Osteoblast (primary cell): ENCODE measurements around the gene CRYZL1. TPM values are rescaled to one million over a fixed set of nuclear protein-coding genes. Genes with fewer than 3 reads are reported as not detected.

ENCODE experiments used
- DNase-seq: peaks from one replicate; pipeline ENCODE4 v3.0.0; 2011; ENCODE audit warnings: low spot score, mixed read lengths; ENCODE audit not compliant: insufficient read length; ENCODE audit errors: missing footprints
- H2AFZ ChIP-seq: 2 replicates; pipeline ENCODE4 v1.6.0; 2011; ENCODE audit warnings: mild to moderate bottlenecking, low read length
- H3K27ac ChIP-seq: 2 replicates; pipeline ENCODE4 v1.5.1; 2011; ENCODE audit warnings: mild to moderate bottlenecking, low read depth, low read length, moderate library complexity
- H3K27me3 ChIP-seq: 2 replicates; pipeline ENCODE4 v1.6.0; 2012; ENCODE audit warnings: mild to moderate bottlenecking, control low read depth, inconsistent platforms, low read length, moderate library complexity; ENCODE audit not compliant: insufficient read depth
- H3K36me3 ChIP-seq: 2 replicates; pipeline ENCODE4 v1.5.1; 2011; ENCODE audit warnings: mild to moderate bottlenecking, low read length, control low read depth, moderate library complexity; ENCODE audit not compliant: insufficient read depth
- H3K4me1 ChIP-seq: 2 replicates; pipeline ENCODE4 v1.5.1; 2011; ENCODE audit warnings: mild to moderate bottlenecking, low read length, control low read depth, moderate library complexity; ENCODE audit not compliant: insufficient read depth
- H3K4me2 ChIP-seq: 2 replicates; pipeline ENCODE4 v1.6.0; 2011; ENCODE audit warnings: mild to moderate bottlenecking, low read length; ENCODE audit not compliant: insufficient read depth
- H3K4me3 ChIP-seq: fragments of 200-600 bp; sonication (generic); 3 replicates; pipeline ENCODE4 v1.5.1; 2012; ENCODE audit warnings: mild to moderate bottlenecking, low read length, inconsistent platforms; ENCODE audit not compliant: insufficient read depth
- H3K79me2 ChIP-seq: 2 replicates; pipeline ENCODE4 v1.6.0; 2012; ENCODE audit warnings: mild to moderate bottlenecking, low read length, control low read depth, inconsistent platforms; ENCODE audit not compliant: insufficient read depth
- H3K9me3 ChIP-seq: 2 replicates; pipeline ENCODE4 v1.5.1; 2011; ENCODE audit warnings: low read depth, low read length, control low read depth
- H4K20me1 ChIP-seq: 2 replicates; pipeline ENCODE4 v1.6.0; 2012; ENCODE audit warnings: mild to moderate bottlenecking, low read length, control low read depth; ENCODE audit not compliant: insufficient read depth
- CTCF ChIP-seq: IDR thresholded peaks from 2 replicates; pipeline ENCODE4 v1.5.1; 2011; ENCODE audit warnings: mild to moderate bottlenecking, low read depth, low read length, moderate library complexity; ENCODE audit errors: extremely low read depth
- total RNA-seq: library from RNA; depleted of rRNA; stranded (reverse); fragments of >200 nt; gene quantifications from 2 replicates; pipeline ENCODE4 v1.2.3, GENCODE V29; 2012

The CRYZL1 gene
- total RNA-seq, 1 donor, result 28.6 TPM

DNA sequence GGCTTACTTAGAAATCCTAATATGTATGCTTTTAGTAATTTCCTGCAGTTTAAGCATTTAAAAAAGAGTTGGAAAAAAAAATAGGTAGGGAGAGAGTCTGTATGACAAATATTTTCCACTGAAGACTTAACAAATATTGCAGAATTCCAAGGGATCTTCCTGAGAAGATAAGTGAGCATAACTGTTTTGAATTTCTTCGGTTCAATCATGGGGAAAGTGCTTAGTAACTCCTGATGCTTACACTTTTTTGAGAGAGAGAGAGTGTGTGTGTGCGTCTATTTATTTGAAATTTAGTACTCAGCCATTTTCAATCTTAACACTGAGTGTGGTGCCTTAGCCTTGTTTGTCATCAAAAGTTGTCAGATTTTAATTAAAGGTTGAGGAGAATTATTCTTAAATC, 80.2 kb downstream of the CRYZL1 start:
- no peak overlapping the region for H2AFZ ChIP-seq
- no peak overlapping the region for H3K4me3 ChIP-seq
- no peaks in the 10 kb centered on the region for H3K4me1 ChIP-seq
- H3K27ac ChIP-seq, result no peak overlapping the region
- TF ChIP-seq CTCF, result no peak
- DNase-seq, result no peak
- no peaks in the 10 kb centered on the region for H3K9me3 ChIP-seq
- peaks cover 89% of the 10 kb centered on the region for H3K79me2 ChIP-seq
- H3K4me2 ChIP-seq, result no peak overlapping the region
- H3K27me3 ChIP-seq, result no peaks in the 10 kb centered on the region
- peaks cover 32% of the 10 kb centered on the region for H4K20me1 ChIP-seq
- peaks cover 70% of the 10 kb centered on the region for H3K36me3 ChIP-seq

GRCh38 chr21:33560965-33561364, 80.6 kb downstream of the CRYZL1 start:
- no peak overlapping the region for H3K4me3 ChIP-seq
- H3K4me1 ChIP-seq, result no peaks in the 10 kb centered on the region
- no peak overlapping the region for H3K4me2 ChIP-seq
- DNase-seq, result no peak
- peaks cover 92% of the 10 kb centered on the region for H3K79me2 ChIP-seq
- H3K9me3 ChIP-seq, result no peaks in the 10 kb centered on the region
- no peak overlapping the region for H2AFZ ChIP-seq
- H3K27ac ChIP-seq, result no peak overlapping the region
- no peak for TF ChIP-seq CTCF
- H3K27me3 ChIP-seq, result no peaks in the 10 kb centered on the region
- H4K20me1 ChIP-seq, result peaks cover 35% of the 10 kb centered on the region
- peaks cover 72% of the 10 kb centered on the region for H3K36me3 ChIP-seq

DNA sequence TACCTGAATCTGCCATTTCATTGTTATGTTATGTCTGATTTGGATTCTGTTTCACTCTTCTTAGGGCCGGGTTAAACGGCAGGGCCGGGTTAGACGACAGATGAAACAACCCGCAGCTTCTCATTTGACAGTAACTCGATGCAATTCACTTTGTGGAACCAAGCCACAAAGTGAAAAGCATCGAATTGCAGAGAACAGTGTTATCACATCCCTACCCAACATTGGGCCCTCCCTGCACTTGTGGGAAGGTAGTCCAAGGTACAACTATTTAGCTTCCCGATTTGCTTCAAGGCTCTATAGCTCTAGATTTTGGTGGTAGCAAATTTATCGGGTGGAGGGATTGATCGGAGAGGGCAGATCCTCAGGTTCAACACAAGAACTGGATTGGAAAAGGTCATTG, 81.7 kb downstream of the CRYZL1 start:
- Histone ChIP-seq H3K4me3 (no peak overlapping the region), H4K20me1 (peaks cover 45% of the 10 kb centered on the region), H3K36me3 (peaks cover 82% of the 10 kb centered on the region)

GRCh38 chr21:33558777-33559421, 82.6 kb downstream of the CRYZL1 start:
- DNase-seq, result no peak
- H3K4me2 ChIP-seq, result no peak overlapping the region
- no peaks in the 10 kb centered on the region for H3K9me3 ChIP-seq
- no peaks in the 10 kb centered on the region for H3K27me3 ChIP-seq
- peaks cover 95% of the 10 kb centered on the region for H3K79me2 ChIP-seq
- peaks cover 86% of the 10 kb centered on the region for H3K36me3 ChIP-seq
- H3K4me1 ChIP-seq, result no peaks in the 10 kb centered on the region
- H4K20me1 ChIP-seq, result peaks cover 54% of the 10 kb centered on the region
- no peak for TF ChIP-seq CTCF
- no peak overlapping the region for H2AFZ ChIP-seq
- H3K27ac ChIP-seq, result no peak overlapping the region
- no peak overlapping the region for H3K4me3 ChIP-seq

More for the DNA sequence above, 81.7 kb downstream of the CRYZL1 start:
- Histone ChIP-seq H3K27ac (no peak overlapping the region), H2AFZ (no peak overlapping the region), H3K4me1 (no peaks in the 10 kb centered on the region), H3K4me2 (no peak overlapping the region), H3K27me3 (no peaks in the 10 kb centered on the region), H3K79me2 (peaks cover 94% of the 10 kb centered on the region), H3K9me3 (no peaks in the 10 kb centered on the region)
- TF ChIP-seq CTCF, result no peak
- DNase-seq, result no peak
